Erythroblast (primary cell): Measurements from ENCODE around the gene DHRS3.
A peak's percentile ranks its signal among the peaks of the same experiment; 100 is the strongest.

Source experiments
- DNase-seq, 2 experiments: peaks; one replicate each; lab custom pipeline; 2025; lab: John Stamatoyannopoulos, UW
- GATA1 ChIP-seq: IDR thresholded peaks from 2 replicates; pipeline ENCODE4 v1.6.1; 2011; ENCODE audit warnings: low read depth, mild to moderate bottlenecking, control low read depth, low read length, moderate library complexity
- POLR2A ChIP-seq: IDR thresholded peaks from 2 replicates; pipeline ENCODE4 v1.6.1; 2011; ENCODE audit warnings: mild to moderate bottlenecking, low read length

DHRS3 gene

DNA sequence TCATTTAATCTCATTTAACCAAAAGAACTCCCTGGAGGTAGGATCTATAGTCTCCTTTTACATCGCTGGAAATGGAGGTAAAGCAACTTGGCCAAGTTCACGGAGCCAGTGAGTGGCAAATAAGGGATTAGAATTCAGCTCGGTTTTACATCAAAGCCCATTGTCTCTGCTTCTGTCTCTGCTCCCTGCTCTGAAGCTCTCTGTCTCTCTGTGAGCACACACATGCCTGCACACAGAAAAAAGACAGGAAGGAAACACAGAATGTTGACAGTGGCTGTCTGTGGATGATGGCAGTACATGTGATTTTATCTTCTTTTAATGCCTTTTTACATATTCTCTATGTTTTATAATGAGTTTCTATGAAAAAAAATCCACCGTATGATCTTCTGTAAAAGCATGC lies 8.9 kb upstream of the DHRS3 start:
- TF ChIP-seq GATA1, result no peak
- no peak for TF ChIP-seq POLR2A
- DNase-seq, result no peak

DNA sequence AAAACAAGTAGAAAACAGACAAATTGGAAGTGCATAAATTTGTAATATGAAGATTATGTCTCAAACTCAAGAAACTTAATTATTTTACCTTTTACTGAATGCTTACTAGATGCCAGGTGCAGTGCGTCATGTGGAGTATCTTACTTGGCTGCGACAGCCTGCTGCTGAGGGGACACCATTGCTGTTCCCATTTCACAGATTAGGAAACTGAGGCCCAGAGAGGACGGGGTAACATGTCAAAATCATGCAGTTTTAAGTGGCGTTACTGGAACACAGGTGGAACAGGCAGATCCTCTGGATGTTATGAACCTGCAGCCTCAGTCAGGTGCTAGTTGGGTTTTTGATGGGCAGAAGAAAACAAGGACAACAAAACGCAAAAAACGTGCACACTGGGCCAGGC lies 7.3 kb upstream of the DHRS3 start:
- no peak for DNase-seq
- TF ChIP-seq GATA1, result no peak
- TF ChIP-seq POLR2A, result no peak

DNA sequence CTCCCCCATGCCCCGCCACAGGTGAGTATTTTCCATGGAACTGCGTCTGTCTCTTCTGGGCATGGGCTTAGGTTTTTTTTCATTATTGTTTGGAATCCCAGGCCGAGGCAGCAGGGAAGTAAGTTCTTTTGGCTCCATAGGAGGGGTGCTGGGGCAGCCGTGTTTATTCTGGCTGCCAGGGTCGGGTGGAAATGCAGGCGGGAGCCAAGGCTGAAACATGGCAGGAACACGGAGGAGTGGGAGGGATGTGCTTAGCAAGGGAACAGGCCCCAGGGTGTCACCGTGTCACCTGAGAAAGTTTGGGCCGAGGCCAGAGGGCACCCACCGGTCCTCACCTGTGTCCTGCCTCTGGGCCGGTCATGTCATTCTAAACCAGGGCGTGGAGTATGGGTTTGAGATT lies 4.5 kb upstream of the DHRS3 start:
- TF ChIP-seq POLR2A (no peak), GATA1 (no peak)
- no peak for DNase-seq

DNA sequence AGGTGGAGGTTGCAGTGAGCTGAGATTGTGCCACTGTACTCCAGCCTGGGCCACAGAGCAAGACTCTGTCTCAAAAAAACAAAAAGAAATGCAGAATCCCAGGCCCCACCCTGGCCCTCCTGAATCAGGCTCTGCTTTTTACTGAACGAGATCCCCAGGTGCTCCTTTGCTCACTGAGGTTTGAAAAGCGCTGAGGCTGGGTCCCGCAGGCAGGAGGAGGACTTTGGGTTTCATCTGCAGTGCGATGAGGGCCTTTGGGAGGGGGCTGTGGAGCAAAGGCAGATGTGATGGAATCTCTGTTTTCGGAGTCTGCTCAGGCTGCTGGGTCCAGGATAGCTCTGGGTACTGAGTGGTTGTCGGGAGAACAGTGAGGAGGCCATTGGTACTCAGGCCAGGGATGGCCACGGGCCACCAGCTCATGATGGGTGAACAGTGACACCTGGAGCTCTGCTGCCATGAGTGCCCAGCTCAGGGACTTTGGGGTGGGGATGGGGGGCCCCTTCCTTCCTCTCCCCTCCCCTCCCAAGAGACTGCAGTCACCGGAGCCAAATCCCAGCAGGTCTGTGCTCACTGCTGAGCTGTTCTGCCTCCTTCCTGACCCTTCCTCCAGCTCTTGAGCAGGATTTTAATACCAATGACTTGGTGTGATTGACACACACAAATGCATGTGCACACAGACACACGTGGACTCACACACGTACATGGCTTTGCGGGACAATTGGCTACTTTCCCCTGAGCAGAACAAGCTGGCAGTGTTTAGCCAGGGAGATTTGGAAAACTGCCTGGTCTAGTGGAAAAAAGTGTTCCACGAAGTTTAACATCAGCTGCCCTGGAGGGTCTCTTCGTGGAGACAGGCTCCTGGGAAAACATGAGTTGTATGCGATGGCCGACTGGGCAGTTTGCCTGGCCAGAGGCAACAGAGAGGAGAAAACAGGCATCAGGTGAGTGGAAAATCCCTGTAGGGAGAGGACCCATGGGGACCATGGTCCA lies 3.6 kb upstream of the DHRS3 start:
- no peak for DNase-seq
- TF ChIP-seq GATA1, result no peak
- no peak for TF ChIP-seq POLR2A

DNA sequence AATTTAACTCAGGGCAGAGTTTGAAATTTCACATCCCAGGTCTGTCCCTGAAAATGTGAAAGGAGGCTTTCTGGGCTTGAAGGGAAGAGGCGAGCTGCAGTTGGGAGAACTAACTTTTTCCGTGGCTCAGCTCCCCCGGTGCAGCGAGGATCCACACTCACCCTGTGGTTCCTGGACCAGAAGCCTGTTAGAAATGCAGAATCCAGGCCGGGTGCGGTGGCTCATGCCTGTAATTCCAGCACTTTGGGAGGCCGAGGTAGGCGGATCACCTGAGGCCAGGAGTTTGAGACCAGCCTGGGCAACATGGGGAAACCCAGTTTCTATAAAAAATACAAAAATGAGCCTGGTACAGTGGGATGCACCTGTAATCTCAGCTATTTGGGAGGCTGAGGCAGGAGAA lies 2.9 kb upstream of the DHRS3 start:
- TF ChIP-seq POLR2A, result no peak
- TF ChIP-seq GATA1, result no peak
- DNase-seq, result no peak

DNA sequence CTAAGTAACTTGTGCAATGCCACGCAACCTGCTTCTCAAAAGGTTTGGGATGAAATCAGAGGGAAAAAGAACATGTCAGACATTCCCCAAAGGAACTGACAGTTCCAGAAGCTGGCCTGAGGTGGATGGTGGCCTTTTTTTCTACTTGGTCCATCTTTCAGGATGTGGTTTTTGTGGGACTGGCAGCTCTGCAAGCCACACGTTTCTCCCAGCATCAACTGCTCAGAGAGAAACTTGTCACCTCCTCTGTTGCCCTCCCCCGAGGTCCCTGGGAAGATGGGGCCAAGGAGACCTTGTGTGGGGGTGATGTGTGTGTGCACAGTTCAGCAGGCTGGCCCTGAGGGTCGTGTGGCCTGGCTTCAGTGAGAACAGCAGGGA lies 2.5 kb upstream of the DHRS3 start:
- TF ChIP-seq POLR2A (no peak), GATA1 (no peak)
- DNase-seq, result no peak

DNA sequence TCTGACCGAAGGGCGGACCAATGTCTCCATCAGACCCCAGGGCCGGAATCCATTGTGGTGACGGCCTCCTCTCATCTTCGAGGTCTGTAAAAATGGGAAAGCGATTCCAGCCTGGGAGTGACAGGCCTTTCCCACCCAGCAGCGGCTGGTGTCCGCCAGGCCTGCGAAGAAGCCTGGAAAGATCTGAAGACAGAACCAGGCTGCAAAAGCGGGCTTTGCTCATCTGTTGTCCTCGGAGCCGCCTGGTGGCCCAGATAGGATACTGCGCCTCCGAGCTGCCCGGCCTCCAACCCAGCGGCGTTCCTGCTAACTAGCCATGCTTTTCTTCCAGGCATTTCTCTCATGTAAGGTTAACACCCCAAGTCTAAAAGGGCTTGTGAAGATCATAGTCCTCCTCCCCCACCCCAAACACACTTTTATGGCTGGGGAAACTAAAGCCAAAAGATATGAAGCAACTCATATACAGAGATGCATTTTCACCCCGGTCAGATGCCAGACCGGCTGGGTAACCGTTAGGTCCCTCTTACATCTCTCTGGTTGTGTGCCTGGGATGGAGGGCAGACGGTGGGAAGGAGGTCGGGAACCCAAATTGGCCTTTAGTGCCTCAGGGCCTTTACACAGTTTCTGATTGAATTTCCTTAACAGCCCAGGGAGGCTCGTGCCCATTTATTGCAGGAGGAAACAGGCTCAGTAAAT lies 1.9 kb upstream of the DHRS3 start:
- TF ChIP-seq POLR2A (no peak), GATA1 (no peak)
- DNase-seq, result peak; percentile 76 to 87

DNA sequence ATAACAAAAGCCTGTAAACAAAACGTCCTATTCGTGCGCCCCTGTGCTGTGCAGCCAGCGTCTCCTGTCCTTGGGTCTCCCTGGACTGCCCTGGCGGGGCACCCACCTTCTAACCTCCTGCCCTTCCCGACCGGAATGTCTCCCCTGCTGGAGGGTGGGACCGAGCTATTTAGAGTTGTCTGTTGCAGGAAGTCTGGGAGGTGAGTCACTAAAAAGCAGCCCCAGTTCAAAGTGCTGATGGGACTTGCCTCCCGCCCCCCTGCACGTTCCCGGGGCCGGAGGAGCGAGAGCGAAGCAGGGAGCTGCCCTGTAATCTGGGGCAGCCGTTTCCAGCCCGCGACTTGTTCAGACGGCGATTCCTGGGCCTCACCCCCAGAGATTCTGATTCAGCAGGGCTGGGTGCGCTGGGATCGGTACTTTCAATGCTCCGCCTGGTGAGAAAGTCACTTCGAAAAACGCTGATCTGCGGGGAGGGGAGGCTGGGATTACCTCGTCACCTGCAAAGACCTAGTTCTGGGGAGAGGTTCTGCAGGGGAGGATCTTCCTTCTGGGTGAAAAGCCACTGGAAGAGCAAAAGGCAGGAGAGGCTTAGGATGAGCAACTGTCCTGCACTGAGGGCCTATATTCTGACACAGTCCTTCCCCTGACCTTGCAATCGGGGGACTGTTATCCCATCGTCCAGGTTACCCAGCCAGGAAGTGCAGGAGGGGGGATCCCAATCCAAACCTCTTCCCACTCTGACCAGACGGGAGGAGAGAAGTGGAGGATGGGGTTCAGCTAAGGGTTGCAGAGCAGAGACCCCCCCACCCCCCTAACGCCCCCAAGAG lies 1.2 kb upstream of the DHRS3 start:
- TF ChIP-seq POLR2A (no peak), GATA1 (no peak)
- peak; percentile 57 to 65 for DNase-seq

DNA sequence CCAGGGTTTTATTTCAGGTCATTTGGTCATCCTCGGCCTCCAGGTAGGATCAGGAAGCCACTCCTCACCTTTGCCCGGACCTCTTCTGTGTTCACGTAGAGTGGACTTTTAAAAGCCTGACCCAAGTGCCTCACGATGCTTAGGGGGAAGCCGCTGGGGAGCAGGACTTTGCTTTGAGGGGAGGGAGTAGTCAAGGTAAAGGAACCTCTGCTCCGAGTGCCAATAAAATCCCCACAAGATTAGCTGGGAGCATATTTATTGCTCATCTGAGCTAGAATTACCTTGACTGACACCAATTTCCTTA lies 603 bp upstream of the DHRS3 start:
- TF ChIP-seq POLR2A (no peak), GATA1 (no peak)
- peak in 1 of 2 experiments; percentile 51 for DNase-seq

DNA sequence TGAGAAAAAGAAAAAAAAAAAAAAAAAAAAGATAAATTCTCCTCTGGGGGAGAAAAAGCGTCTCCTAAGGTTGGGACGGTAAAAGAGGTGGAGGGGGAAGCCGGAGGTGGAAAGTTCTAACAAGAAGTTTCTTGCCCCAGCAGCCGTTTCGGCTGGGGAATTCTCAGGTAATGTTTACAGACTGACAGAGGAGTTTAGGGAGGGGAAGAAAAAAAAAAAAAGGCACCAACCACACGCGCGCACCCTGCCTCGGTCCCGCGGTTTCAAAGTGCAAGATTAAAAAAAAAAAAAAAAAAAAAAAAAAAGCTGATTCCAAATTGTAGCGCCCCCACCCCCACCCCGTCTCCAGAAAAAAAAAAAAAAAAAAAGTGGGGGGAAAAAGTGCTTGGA lies 504 bp downstream of the DHRS3 start:
- peak; percentile 70 for DNase-seq
- no peak for TF ChIP-seq POLR2A
- no peak for TF ChIP-seq GATA1

DNA sequence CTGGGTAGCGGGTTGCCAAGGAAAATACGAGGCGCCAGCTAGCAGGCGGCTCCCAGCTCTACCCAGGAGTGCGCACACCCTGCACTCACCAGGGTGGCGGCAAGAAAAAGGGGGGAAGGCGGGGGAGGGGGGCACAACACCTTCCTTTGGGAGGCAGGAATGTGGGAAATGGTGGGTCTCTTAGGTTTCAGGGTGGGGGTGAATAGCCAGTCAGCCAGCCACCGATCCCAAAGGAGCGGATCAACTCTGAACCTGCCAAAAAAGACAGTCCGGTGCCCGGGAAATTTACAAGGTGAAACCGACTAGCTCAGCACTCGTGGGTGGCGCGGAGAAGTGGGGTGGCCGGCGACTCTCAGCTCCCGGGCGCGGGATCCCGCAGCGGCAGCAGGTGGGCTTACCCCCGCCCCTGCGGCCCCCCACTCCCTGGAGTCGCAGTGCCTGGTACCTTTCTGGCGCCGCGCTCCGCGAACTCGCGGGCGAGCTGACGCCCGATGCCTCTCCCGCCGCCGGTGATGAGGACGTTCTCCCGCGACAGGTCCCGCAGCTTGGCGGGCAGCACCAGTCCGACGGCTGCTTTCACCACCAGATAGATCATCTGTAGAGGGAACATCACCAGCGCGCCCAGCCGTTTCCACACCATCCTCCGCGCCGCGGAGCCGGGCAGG lies 1.2 kb downstream of the DHRS3 start:
- TF ChIP-seq POLR2A, result no peak
- no peak for TF ChIP-seq GATA1
- DNase-seq, result peak; percentile 53 to 60

DNA sequence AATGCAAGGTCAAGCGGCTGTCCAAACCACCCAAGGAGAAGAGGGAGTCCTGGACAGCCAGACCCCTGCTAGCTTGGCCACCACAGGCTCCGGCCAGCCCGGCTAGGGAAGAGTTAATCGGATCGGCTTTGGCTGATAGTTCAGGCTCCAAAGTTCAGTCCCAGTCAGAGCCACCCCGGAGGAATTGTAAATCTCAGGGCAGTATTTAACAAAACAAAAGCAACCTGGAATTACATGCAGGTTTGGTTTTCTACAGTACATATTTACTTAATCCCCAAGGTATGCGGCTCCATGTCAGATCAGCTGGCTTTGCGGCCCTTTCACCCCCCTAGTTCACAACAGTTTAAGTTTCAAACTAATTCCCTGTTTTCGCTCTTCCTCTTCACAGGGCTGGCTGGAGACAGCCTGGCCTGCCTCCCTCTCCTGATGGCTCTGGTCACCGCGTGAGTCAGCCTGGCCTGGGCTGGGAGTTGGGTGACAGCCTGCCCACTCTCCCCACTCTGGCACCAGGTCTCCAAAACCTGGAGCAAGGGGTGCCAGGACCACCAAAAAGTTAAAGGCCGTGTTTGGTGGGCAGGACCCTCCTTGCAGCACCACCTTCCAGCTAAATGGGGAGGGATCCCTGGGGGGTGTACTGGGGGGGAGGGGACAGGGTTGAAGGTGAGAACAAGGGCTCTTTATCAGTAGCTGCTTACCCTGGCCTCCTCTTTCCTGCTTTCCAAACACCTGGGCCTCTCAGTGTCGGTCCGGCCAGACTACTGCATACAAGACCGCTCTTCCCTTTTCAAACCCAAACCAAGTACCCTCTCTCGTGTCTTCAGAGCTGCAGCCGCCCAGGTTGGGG lies 1.9 kb downstream of the DHRS3 start:
- DNase-seq, result peak; percentile 23 to 26
- TF ChIP-seq GATA1 (no peak), POLR2A (no peak)
